RPMI8226 (cell line): ENCODE measurements around the gene PPP4R1.

Experiments
- DNase-seq: peaks from one replicate; pipeline ENCODE4 v3.0.0-alpha.2; 2015

The PPP4R1 gene

GRCh38 chr18:9539283-9539682, 75.1 kb downstream of the PPP4R1 start:
- no peak for DNase-seq

GRCh38 chr18:9537677-9538076, 76.7 kb downstream of the PPP4R1 start:
- no peak for DNase-seq

- no peak for DNase-seq
Observed at GRCh38 chr18:9536354-9537152, 77.8 kb downstream of the PPP4R1 start.

GRCh38 chr18:9535430-9535991, 78.8 kb downstream of the PPP4R1 start:
- DNase-seq: no peak

- DNase-seq: no peak
Observed at GRCh38 chr18:9534844-9535243, 79.5 kb downstream of the PPP4R1 start.

- DNase-seq: no peak
Observed at GRCh38 chr18:9531791-9532410, 82.5 kb downstream of the PPP4R1 start.

GRCh38 chr18:9530226-9531009, 83.9 kb downstream of the PPP4R1 start:
- no peak for DNase-seq

GRCh38 chr18:9526458-9526857, 87.9 kb downstream of the PPP4R1 start:
- no peak for DNase-seq

GRCh38 chr18:9522952-9523351, 91.4 kb downstream of the PPP4R1 start:
- no peak for DNase-seq

- DNase-seq: no peak
Observed at GRCh38 chr18:9521770-9522169, 92.6 kb downstream of the PPP4R1 start.

GRCh38 chr18:9520666-9521065, 93.7 kb downstream of the PPP4R1 start:
- DNase-seq: no peak

GRCh38 chr18:9519399-9519798, 95.0 kb downstream of the PPP4R1 start:
- no peak for DNase-seq

GRCh38 chr18:9517869-9518268, 96.5 kb downstream of the PPP4R1 start:
- DNase-seq: no peak

- DNase-seq: peak; percentile 53
Observed at GRCh38 chr18:9516437-9517064, 97.8 kb downstream of the PPP4R1 start.

- DNase-seq: no peak
Observed at GRCh38 chr18:9513971-9514512, 100.3 kb downstream of the PPP4R1 start.

- no peak for DNase-seq
Observed at GRCh38 chr18:9508446-9509025, 105.8 kb downstream of the PPP4R1 start.

GRCh38 chr18:9507565-9508088, 106.7 kb downstream of the PPP4R1 start:
- DNase-seq: no peak

GRCh38 chr18:9506046-9506792, 108.1 kb downstream of the PPP4R1 start:
- peak; percentile 9 for DNase-seq
